GM12892 (cell line): Measurements from ENCODE around the gene JAZF1.

ENCODE experiments used
- POLR2A ChIP-seq: IDR thresholded peaks from 2 replicates; pipeline ENCODE4 v1.6.1; 2011; ENCODE audit warnings: low read depth, low read length, control low read depth
- POLR2AphosphoS5 ChIP-seq: IDR thresholded peaks from 2 replicates; pipeline ENCODE4 v1.6.1; 2011; ENCODE audit warnings: low read depth, low read length, control low read depth
- TAF1 ChIP-seq: IDR thresholded peaks from 2 replicates; pipeline ENCODE4 v1.6.1; 2011; ENCODE audit warnings: low read depth, mild to moderate bottlenecking, control low read depth, low read length, borderline replicate concordance

DNA sequence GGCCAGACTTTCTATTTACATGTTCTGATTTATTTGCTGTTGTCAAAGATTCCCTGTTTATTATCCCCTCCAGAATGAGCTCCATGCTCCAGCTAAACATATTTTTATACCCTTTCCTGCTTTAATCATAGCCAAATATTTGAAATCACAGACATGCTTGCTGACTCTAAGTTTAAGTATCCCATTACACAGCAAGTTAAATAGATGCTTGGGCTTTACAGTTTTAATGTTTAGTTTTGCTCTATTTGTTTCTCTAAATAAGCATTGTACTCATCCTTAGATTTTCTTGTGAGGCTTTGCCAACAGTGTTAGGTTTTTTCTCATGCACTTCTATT lies 243.9 kb downstream of the JAZF1 start:
- TF ChIP-seq POLR2A (no peak), POLR2AphosphoS5 (no peak), TAF1 (no peak)
